HepG2 (cell line): ENCODE results near the gene SCML1. TPM values are rescaled to one million over a fixed set of nuclear protein-coding genes. Genes with fewer than 3 reads are reported as not detected.

ENCODE experiments used
- ATAC-seq: fragments of 200-7000 bp; cut with Tn5 transposase; 3 replicates; pipeline ENCODE4 v1.9.1; 2020; ENCODE audit warnings: mild to moderate bottlenecking, moderate library complexity
- BruUV-seq: library from RNA; stranded (reverse); fragments of 400-500 nt; replicated peaks from 2 replicates; lab custom pipeline; 2021; lab: Mats Ljungman, UMichigan
- CTCF ChIA-PET: fragments of 300-600 bp; formaldehyde crosslinking; extraction: SDS; loops from one replicate; lab custom pipeline; 2021; ENCODE audit warnings: low total read pairs, inconsistent platforms, low intra/inter-chr PET ratio; lab: Yijun Ruan, JAX
- POLR2A ChIA-PET: fragments of 350-600 bp; sonication (Branson Sonifier 250); formaldehyde crosslinking; loops from one replicate; lab custom pipeline; 2020; ENCODE audit warnings: antibody characterized with exemption, inconsistent platforms; lab: Yijun Ruan, JAX
- DNase-seq: peaks from one replicate; pipeline ENCODE4 v3.0.0-alpha.2; 2015; ENCODE audit warnings: low spot score
- FAIRE-seq: peaks from 3 replicates; lab custom pipeline; 2011; peaks lifted over from hg19 to GRCh38; lab: Jason Lieb, UNC
- H2AFZ ChIP-seq: one replicate; pipeline ENCODE4 v1.6.1; 2011; ENCODE audit warnings: low read length, inconsistent platforms
- H3K27ac ChIP-seq: fragments of 300-600 bp; 3 replicates; pipeline ENCODE4 v1.8.0; 2011; ENCODE audit warnings: mixed run types, mild to moderate bottlenecking, mixed read lengths, low read length, inconsistent platforms; ENCODE audit not compliant: insufficient read depth; ENCODE audit errors: extremely low read length
- H3K27me3 ChIP-seq, 2 experiments: fragments of 200-600 bp in 1 of 2; 2 replicates in 1 of 2; 3 replicates in 1 of 2; pipeline versions ENCODE4 v1.6.0 to v1.8.0; 2011; ENCODE audit warnings: low read length in 2 of 2, mild to moderate bottlenecking in 2 of 2, moderate library complexity in 2 of 2, inconsistent platforms in 1 of 2; ENCODE audit not compliant: insufficient read depth in 2 of 2, control insufficient read depth in 1 of 2
- H3K36me3 ChIP-seq, 2 experiments: fragments of 200-600 bp in 1 of 2; replicated peaks in 1 of 2; 2 replicates in 1 of 2; 3 replicates in 1 of 2; pipeline versions ENCODE4 v1.5.1 to v1.8.0; 2011; ENCODE audit warnings: low read length in 2 of 2, inconsistent platforms in 1 of 2; ENCODE audit not compliant: insufficient read depth in 2 of 2, control insufficient read depth in 1 of 2
- H3K4me1 ChIP-seq: 2 replicates; pipeline ENCODE4 v1.5.1; 2012; ENCODE audit warnings: low read length, inconsistent platforms; ENCODE audit not compliant: insufficient read depth
- H3K4me2 ChIP-seq: 2 replicates; pipeline ENCODE4 v1.6.0; 2011; ENCODE audit warnings: low read depth, low read length, inconsistent platforms
- H3K4me3 ChIP-seq, 3 experiments: fragments of 200-600 bp in 1 of 3; sonication (generic), shearing (Covaris generic) in 1 of 3; replicated peaks in 1 of 3; 2 replicates each; pipeline ENCODE4 v1.5.1; 2011 to 2016; ENCODE audit warnings: low read length in 3 of 3, inconsistent platforms in 2 of 3, low read depth in 2 of 3, mild to moderate bottlenecking in 2 of 3, control low read depth in 1 of 3, mixed read lengths in 1 of 3; ENCODE audit not compliant: insufficient read depth in 1 of 3
- H3K79me2 ChIP-seq: one replicate; pipeline ENCODE4 v1.6.1; 2011; ENCODE audit warnings: low read length, inconsistent platforms; ENCODE audit not compliant: insufficient read depth
- H3K9ac ChIP-seq: 2 replicates; pipeline ENCODE4 v1.6.0; 2011; ENCODE audit warnings: mild to moderate bottlenecking, low read depth, low read length, inconsistent platforms; ENCODE audit not compliant: insufficient read depth
- H3K9me3 ChIP-seq: 2 replicates; pipeline ENCODE4 v1.5.1; 2012; ENCODE audit warnings: mild to moderate bottlenecking, low read length
- H4K20me1 ChIP-seq: 2 replicates; pipeline ENCODE4 v1.6.0; 2011; ENCODE audit warnings: inconsistent platforms, mild to moderate bottlenecking, low read length, moderate library complexity; ENCODE audit not compliant: insufficient read depth
- CCAR2 ChIP-seq: fragments of 200-400 bp; formaldehyde crosslinking; optimal IDR thresholded peaks from 2 replicates; pipeline ENCODE3; 2018; ENCODE audit warnings: low read depth, mild to moderate bottlenecking, low read length, moderate library complexity
- KDM4B ChIP-seq: sonication (generic); formaldehyde crosslinking; IDR thresholded peaks from 2 replicates; pipeline ENCODE4 v1.4.0; 2020; ENCODE audit warnings: missing genetic modification reagents
- MAF1 ChIP-seq: sonication (generic); formaldehyde crosslinking; IDR thresholded peaks from 2 replicates; pipeline ENCODE4 v1.5.0; 2020; ENCODE audit warnings: missing genetic modification reagents, borderline replicate concordance
- NFIC ChIP-seq: IDR thresholded peaks from 2 replicates; pipeline ENCODE4 v1.6.1; 2012; ENCODE audit warnings: mild to moderate bottlenecking, low read length, inconsistent platforms
- PHF21A ChIP-seq: sonication (generic); formaldehyde crosslinking; IDR thresholded peaks from 2 replicates; pipeline ENCODE4 v1.5.0; 2020; ENCODE audit warnings: mild to moderate bottlenecking, missing genetic modification reagents
- SRY ChIP-seq: sonication (generic); formaldehyde crosslinking; IDR thresholded peaks from 2 replicates; pipeline ENCODE4 v1.8.0; 2022; ENCODE audit warnings: mild to moderate bottlenecking, missing genetic modification reagents
- TEAD2 ChIP-seq: sonication (generic); formaldehyde crosslinking; IDR thresholded peaks from 2 replicates; pipeline ENCODE4 v1.9.0; 2021; ENCODE audit warnings: missing genetic modification reagents
- ZNF614 ChIP-seq: IDR thresholded peaks from 2 replicates; pipeline ENCODE4 v1.6.1; 2018; ENCODE audit warnings: missing biosample characterization, missing genetic modification reagents, inconsistent platforms, borderline replicate concordance
- ZSCAN29 ChIP-seq: sonication (generic); formaldehyde crosslinking; conservative IDR thresholded peaks from 2 replicates; pipeline ENCODE4 v1.4.0; 2020; ENCODE audit warnings: mild to moderate bottlenecking, missing genetic modification reagents
- WGBS: methylation state at CpG from one replicate; pipeline ENCODE4 v1.1.6; 2017; ENCODE audit warnings: low lambda C conversion rate; 5-methylcytosine and 5-hydroxymethylcytosine counted together
- in situ Hi-C: cut with HindIII; loops from 2 replicates; pipeline ENCODE4 v1.10.0; 2017; ENCODE audit warnings: low pct_unique_long_range_greater_than_20kb; ENCODE audit not compliant: extremely low pct_ligation_motif_present
- intact Hi-C: fragments of 100-400 bp; cut with micrococcal nuclease; formaldehyde crosslinking; loops from one replicate; pipeline ENCODE4 v1.10.0; 2022; ENCODE audit not compliant: unreplicated experiment
- polyA plus RNA-seq, 8 experiments: library from polyadenylated mRNA; depleted of rRNA in 3 of 8; stranded (reverse) in 7 of 8; unstranded in 1 of 8; fragments of >200 nt; fragmentation: Illumina TruSeq in 4 of 8; extraction: Trizol in 4 of 8; gene quantifications; 2 replicates each; pipeline versions ENCODE4 v1.2.1 to v1.2.3, GENCODE V29; 2011 to 2016; ENCODE audit warnings: low read depth in 4 of 8, missing spikeins in 1 of 8, mixed read lengths in 1 of 8; ENCODE audit not compliant: insufficient read depth in 1 of 8
- total RNA-seq, 5 experiments: library from RNA; depleted of rRNA; stranded (reverse); fragments of >200 nt; fragmentation: Illumina TruSeq; extraction: Trizol; gene quantifications; 2 replicates each; pipeline ENCODE4 v1.2.3, GENCODE V29; 2016; ENCODE audit warnings: low read depth in 1 of 5
- TF ChIP-seq, protein P1 (sequence below): sonication (generic); formaldehyde crosslinking; IDR thresholded peaks from 2 replicates; pipeline ENCODE4 v1.8.1; 2023; ENCODE audit warnings: mild to moderate bottlenecking, inconsistent platforms, moderate library complexity, missing genetic modification reagents, borderline replicate concordance
- TF ChIP-seq, protein P2 (sequence below): sonication (generic); formaldehyde crosslinking; IDR thresholded peaks from 2 replicates; pipeline ENCODE4 v1.5.0; 2020; ENCODE audit warnings: missing genetic modification reagents, mild to moderate bottlenecking, borderline replicate concordance
- TF ChIP-seq, protein P3 (sequence below): sonication (generic); formaldehyde crosslinking; IDR thresholded peaks from 2 replicates; pipeline ENCODE4 v1.5.0; 2020; ENCODE audit warnings: mild to moderate bottlenecking, missing genetic modification reagents

The SCML1 gene
- total and polyA plus RNA-seq, 2 of the 13 experiments (the other 11 are each of a cell fraction or from before 2014, with no cell fraction given), result 24.2 to 129 TPM

DNA sequence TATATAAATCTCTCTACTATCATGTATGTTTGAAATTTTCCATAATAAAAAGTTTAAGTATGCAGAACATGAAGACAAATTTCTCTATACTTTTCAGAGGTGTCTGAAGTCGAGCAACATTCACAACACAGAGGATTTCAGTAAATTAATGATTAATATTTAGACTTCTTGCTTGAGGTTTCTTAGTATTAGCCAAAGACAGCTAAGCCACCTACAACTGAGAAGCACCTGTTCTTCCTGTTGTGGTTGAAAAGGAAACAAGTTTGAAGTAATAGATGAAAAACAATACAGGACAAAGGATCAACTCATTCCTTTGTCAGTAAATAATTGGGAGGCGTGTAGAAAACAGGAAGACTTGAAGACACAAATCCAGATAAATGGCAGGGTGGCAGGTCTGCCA lies 21.1 kb downstream of the SCML1 start:
- intact Hi-C loops, result no loop called here
- ATAC-seq, result no peak
- no peak overlapping the region for H3K4me2 ChIP-seq
- H3K4me3 ChIP-seq, result no peak overlapping the region
- H3K36me3 ChIP-seq, result no peaks in the 10 kb centered on the region
- in situ Hi-C loops, result no loop called here
- H3K79me2 ChIP-seq, result no peaks in the 10 kb centered on the region
- ChIA-PET CTCF (no interaction called here), POLR2A (no interaction called here)
- H3K9me3 ChIP-seq, result no peaks in the 10 kb centered on the region
- H3K9ac ChIP-seq, result no peak overlapping the region
- no peaks in the 10 kb centered on the region for H4K20me1 ChIP-seq
- no peak for DNase-seq
- 57% methylated on average over 2 of the region's 2 CpGs for WGBS
- no peaks in the 10 kb centered on the region for H3K27me3 ChIP-seq
- no TSS peak for BruUV-seq
- FAIRE-seq, result no peak
- H2AFZ ChIP-seq, result no peak overlapping the region
- no peak overlapping the region for H3K27ac ChIP-seq
- no peaks in the 10 kb centered on the region for H3K4me1 ChIP-seq
- TF ChIP-seq KDM4B (CRISPR knock-in tag), result no peak
- TF ChIP-seq TEAD2 (CRISPR knock-in tag), result no peak

DNA sequence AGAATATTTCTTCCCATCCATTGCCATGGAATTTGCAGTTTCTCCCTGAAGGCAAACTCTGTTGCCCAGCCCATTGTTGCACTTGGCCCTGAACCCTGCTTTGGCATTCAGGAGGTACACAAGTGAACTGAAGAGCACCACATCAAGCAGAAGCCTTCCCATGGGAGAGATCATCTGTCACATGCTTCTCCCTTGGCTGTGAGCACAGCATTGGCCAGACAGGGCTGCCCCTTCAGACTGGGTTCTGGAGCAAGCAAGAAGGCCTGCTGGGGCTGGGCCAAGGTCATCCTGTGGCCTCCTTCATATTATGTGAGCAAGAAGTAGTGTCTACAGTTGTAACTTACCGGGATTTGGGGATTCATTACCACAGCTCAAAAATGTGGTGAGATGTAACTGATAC lies 22.7 kb downstream of the SCML1 start:
- Histone ChIP-seq H4K20me1 (no peaks in the 10 kb centered on the region), H2AFZ (no peak overlapping the region), H3K4me2 (no peak overlapping the region), H3K9me3 (no peaks in the 10 kb centered on the region), H3K36me3 (no peaks in the 10 kb centered on the region), H3K27me3 (no peaks in the 10 kb centered on the region), H3K4me1 (no peaks in the 10 kb centered on the region), H3K79me2 (no peaks in the 10 kb centered on the region), H3K27ac (no peak overlapping the region), H3K9ac (no peak overlapping the region), H3K4me3 (no peak overlapping the region)
- CTCF ChIA-PET, result no interaction called here
- WGBS, result no CpG with 5 or more reads among the region's 1 CpG
- POLR2A ChIA-PET, result no interaction called here
- FAIRE-seq (no peak), ATAC-seq (no peak), DNase-seq (no peak)
- in situ Hi-C loops (no loop called here), intact Hi-C loops (no loop called here)
- no TSS peak for BruUV-seq
- no peak for TF ChIP-seq ZNF614 (CRISPR knock-in tag)
- TF ChIP-seq, protein P1, sequence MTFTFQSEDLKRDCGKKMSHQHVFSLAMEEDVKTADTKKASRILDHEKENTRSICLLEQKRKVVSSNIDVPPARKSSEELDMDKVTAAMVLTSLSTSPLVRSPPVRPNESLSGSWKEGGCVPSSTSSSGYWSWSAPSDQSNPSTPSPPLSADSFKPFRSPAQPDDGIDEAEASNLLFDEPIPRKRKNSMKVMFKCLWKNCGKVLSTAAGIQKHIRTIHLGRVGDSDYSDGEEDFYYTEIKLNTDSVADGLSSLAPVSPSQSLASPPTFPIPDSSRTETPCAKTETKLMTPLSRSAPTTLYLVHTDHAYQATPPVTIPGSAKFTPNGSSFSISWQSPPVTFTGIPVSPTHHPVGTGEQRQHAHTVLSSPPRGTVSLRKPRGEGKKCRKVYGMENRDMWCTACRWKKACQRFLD (CRISPR knock-in tag), result no peak
- TF ChIP-seq, protein P2, sequence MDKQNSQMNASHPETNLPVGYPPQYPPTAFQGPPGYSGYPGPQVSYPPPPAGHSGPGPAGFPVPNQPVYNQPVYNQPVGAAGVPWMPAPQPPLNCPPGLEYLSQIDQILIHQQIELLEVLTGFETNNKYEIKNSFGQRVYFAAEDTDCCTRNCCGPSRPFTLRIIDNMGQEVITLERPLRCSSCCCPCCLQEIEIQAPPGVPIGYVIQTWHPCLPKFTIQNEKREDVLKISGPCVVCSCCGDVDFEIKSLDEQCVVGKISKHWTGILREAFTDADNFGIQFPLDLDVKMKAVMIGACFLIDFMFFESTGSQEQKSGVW (CRISPR knock-in tag), result no peak
- no peak for TF ChIP-seq CCAR2
- no peak for TF ChIP-seq SRY (CRISPR knock-in tag)
- TF ChIP-seq MAF1 (CRISPR knock-in tag), result no peak
- TF ChIP-seq, protein P3, sequence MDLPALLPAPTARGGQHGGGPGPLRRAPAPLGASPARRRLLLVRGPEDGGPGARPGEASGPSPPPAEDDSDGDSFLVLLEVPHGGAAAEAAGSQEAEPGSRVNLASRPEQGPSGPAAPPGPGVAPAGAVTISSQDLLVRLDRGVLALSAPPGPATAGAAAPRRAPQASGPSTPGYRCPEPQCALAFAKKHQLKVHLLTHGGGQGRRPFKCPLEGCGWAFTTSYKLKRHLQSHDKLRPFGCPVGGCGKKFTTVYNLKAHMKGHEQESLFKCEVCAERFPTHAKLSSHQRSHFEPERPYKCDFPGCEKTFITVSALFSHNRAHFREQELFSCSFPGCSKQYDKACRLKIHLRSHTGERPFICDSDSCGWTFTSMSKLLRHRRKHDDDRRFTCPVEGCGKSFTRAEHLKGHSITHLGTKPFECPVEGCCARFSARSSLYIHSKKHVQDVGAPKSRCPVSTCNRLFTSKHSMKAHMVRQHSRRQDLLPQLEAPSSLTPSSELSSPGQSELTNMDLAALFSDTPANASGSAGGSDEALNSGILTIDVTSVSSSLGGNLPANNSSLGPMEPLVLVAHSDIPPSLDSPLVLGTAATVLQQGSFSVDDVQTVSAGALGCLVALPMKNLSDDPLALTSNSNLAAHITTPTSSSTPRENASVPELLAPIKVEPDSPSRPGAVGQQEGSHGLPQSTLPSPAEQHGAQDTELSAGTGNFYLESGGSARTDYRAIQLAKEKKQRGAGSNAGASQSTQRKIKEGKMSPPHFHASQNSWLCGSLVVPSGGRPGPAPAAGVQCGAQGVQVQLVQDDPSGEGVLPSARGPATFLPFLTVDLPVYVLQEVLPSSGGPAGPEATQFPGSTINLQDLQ (CRISPR knock-in tag), result no peak
- no peak for TF ChIP-seq NFIC
- no peak for TF ChIP-seq PHF21A (CRISPR knock-in tag)
- no peak for TF ChIP-seq ZSCAN29
